ENCODE results near the gene GATA6. TPM values are rescaled to one million over a fixed set of nuclear protein-coding genes. Genes with fewer than 3 reads are reported as not detected.

GATA6 gene
- total and polyA plus RNA-seq, 2 of the 13 experiments (the other 11 are each of a cell fraction or from before 2014, with no cell fraction given): 0.84 to 3.2 TPM

GRCh38 chr18:22169889-22170420, 566 bp downstream of the GATA6 start (continued):
- TF ChIP-seq ZNF609 (CRISPR knock-in tag; IDR thresholded peaks at IDR 0.05; ENCODE audit: borderline replicate concordance) (no peak), ZBTB46 (CRISPR knock-in tag; IDR thresholded peaks at IDR 0.05; ENCODE audit: borderline replicate concordance) (no peak), ZNF282 (IDR thresholded peaks at IDR 0.05; ENCODE audit: partially characterized antibody) (no peak), ZNF788 (CRISPR knock-in tag; IDR thresholded peaks at IDR 0.05; ENCODE audit: borderline replicate concordance) (0 out of 2 replicates have a peak, but pooled peaks have one; percentile 11), ZNF484 (CRISPR knock-in tag; IDR thresholded peaks at IDR 0.05; ENCODE audit: borderline replicate concordance, low read depth) (no peak), CHD2 (IDR thresholded peaks at IDR 0.05; ENCODE audit: low read depth, low read length) (no peak), GABPA (IDR thresholded peaks at IDR 0.05; ENCODE audit: low read depth, low read length) (no peak), GABPA (CRISPR knock-in tag; IDR thresholded peaks at IDR 0.05; ENCODE audit: low read depth) (no peak), ZNF703 (CRISPR knock-in tag; IDR thresholded peaks at IDR 0.05; ENCODE audit: borderline replicate concordance) (no peak), ZNF510 (CRISPR knock-in tag; IDR thresholded peaks at IDR 0.05; ENCODE audit: low read depth) (no peak), ZNF687 (CRISPR knock-in tag; IDR thresholded peaks at IDR 0.05) (peak; percentile 57), ZFP36 (IDR thresholded peaks at IDR 0.05; ENCODE audit: borderline replicate concordance, low read depth, low read length, partially characterized antibody) (no peak), ZNF605 (CRISPR knock-in tag; IDR thresholded peaks at IDR 0.05) (no peak), FOXK1 (CRISPR knock-in tag; IDR thresholded peaks at IDR 0.05; ENCODE audit: borderline replicate concordance, low read depth) (no peak), XRCC5 (optimal IDR thresholded peaks at IDR 0.05; ENCODE audit: low read length) (peak; percentile 13), MTERF4 (CRISPR knock-in tag; IDR thresholded peaks at IDR 0.05) (0 out of 2 replicates have a peak, but pooled peaks have one; percentile 0), ZNF567 (CRISPR knock-in tag; IDR thresholded peaks at IDR 0.05; ENCODE audit: borderline replicate concordance) (no peak)
